Measurements from ENCODE around the gene FYN. TPM values are rescaled to one million over a fixed set of nuclear protein-coding genes. Genes with fewer than 3 reads are reported as not detected.
A peak's percentile ranks its signal among the peaks of the same experiment; 100 is the strongest.

Gene FYN
- total RNA-seq, 1 donor: 106 TPM

DNA sequence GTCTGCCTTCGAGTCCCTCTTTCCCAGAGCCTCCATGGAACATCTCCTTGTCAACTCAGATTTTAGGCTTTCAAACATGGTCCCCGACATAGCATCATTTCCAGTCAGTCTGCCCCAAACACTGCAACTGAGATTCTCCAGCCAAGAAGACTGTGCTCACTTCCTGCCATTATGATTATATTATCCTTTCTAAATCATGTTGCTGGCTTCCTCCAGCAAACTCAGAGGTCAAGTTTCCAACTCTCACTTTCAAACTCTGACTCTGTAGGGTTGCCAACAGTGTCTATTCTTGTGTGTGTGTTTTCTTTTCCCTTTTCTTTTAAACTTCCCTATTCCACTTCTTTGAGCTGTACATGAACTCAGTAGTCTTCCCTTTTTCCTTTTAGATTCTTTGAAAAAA, 206.4 kb downstream of the FYN start:
- no peak for DNase-seq (ENCODE audit: insufficient read length, low spot score, missing footprints)
- H3K79me2 ChIP-seq (ENCODE audit: insufficient read depth, low read length): no peaks in the 10 kb centered on the region
- H3K4me1 ChIP-seq (ENCODE audit: insufficient read depth, low read length): peaks cover 18% of the 10 kb centered on the region
- TF ChIP-seq, protein P1, sequence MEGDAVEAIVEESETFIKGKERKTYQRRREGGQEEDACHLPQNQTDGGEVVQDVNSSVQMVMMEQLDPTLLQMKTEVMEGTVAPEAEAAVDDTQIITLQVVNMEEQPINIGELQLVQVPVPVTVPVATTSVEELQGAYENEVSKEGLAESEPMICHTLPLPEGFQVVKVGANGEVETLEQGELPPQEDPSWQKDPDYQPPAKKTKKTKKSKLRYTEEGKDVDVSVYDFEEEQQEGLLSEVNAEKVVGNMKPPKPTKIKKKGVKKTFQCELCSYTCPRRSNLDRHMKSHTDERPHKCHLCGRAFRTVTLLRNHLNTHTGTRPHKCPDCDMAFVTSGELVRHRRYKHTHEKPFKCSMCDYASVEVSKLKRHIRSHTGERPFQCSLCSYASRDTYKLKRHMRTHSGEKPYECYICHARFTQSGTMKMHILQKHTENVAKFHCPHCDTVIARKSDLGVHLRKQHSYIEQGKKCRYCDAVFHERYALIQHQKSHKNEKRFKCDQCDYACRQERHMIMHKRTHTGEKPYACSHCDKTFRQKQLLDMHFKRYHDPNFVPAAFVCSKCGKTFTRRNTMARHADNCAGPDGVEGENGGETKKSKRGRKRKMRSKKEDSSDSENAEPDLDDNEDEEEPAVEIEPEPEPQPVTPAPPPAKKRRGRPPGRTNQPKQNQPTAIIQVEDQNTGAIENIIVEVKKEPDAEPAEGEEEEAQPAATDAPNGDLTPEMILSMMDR (IDR thresholded peaks at IDR 0.05; ENCODE audit: extremely low read depth, low read depth, low read length): no peak
- H2AFZ ChIP-seq (ENCODE audit: low read length): no peak overlapping the region
- no peak overlapping the region for H3K4me3 ChIP-seq (ENCODE audit: insufficient read depth, low read length)
- no peak overlapping the region for H3K27ac ChIP-seq (ENCODE audit: low read depth, low read length)
- no peaks in the 10 kb centered on the region for H3K9me3 ChIP-seq (ENCODE audit: low read depth, low read length)
- peaks cover 2% of the 10 kb centered on the region for H4K20me1 ChIP-seq (ENCODE audit: insufficient read depth, low read length)
- no peak overlapping the region for H3K4me2 ChIP-seq (ENCODE audit: insufficient read depth, low read length)
- peaks cover 40% of the 10 kb centered on the region for H3K36me3 ChIP-seq (ENCODE audit: insufficient read depth, low read length)
- H3K27me3 ChIP-seq (ENCODE audit: insufficient read depth, low read length): no peaks in the 10 kb centered on the region

DNA sequence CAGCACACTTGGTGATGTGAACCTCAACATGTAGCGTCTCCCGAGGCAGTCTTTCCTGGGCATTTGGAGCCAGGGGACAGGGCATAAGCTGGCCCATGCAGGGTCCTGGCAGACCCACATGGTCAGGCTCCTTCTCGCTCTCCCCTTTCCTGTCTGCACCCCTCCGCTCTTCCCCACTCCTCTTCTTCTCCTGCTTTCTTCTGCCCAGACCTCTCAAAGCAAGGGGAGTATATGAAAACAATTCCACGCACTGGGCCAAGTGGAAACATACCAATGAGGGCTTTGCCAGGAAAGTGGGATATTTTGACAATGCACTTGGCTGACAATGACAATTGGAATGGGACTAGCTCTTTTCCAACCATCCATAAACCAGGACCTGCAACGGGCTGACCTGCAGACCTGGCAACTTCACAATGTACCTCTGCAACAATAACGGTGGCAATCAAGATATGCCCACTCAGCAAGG, 208.7 kb downstream of the FYN start:
- no peak overlapping the region for H2AFZ ChIP-seq (ENCODE audit: low read length)
- H3K27me3 ChIP-seq (ENCODE audit: insufficient read depth, low read length): no peaks in the 10 kb centered on the region
- no peak overlapping the region for H3K27ac ChIP-seq (ENCODE audit: low read depth, low read length)
- H3K4me1 ChIP-seq (ENCODE audit: insufficient read depth, low read length): peaks cover 18% of the 10 kb centered on the region
- H3K4me3 ChIP-seq (ENCODE audit: insufficient read depth, low read length): no peak overlapping the region
- no peaks in the 10 kb centered on the region for H4K20me1 ChIP-seq (ENCODE audit: insufficient read depth, low read length)
- DNase-seq (ENCODE audit: insufficient read length, low spot score, missing footprints): no peak
- no peak overlapping the region for H3K4me2 ChIP-seq (ENCODE audit: insufficient read depth, low read length)
- no peaks in the 10 kb centered on the region for H3K79me2 ChIP-seq (ENCODE audit: insufficient read depth, low read length)
- TF ChIP-seq, protein P1 (IDR thresholded peaks at IDR 0.05; ENCODE audit: extremely low read depth, low read depth, low read length): no peak
- peaks cover 31% of the 10 kb centered on the region for H3K36me3 ChIP-seq (ENCODE audit: insufficient read depth, low read length)
- no peaks in the 10 kb centered on the region for H3K9me3 ChIP-seq (ENCODE audit: low read depth, low read length)

DNA sequence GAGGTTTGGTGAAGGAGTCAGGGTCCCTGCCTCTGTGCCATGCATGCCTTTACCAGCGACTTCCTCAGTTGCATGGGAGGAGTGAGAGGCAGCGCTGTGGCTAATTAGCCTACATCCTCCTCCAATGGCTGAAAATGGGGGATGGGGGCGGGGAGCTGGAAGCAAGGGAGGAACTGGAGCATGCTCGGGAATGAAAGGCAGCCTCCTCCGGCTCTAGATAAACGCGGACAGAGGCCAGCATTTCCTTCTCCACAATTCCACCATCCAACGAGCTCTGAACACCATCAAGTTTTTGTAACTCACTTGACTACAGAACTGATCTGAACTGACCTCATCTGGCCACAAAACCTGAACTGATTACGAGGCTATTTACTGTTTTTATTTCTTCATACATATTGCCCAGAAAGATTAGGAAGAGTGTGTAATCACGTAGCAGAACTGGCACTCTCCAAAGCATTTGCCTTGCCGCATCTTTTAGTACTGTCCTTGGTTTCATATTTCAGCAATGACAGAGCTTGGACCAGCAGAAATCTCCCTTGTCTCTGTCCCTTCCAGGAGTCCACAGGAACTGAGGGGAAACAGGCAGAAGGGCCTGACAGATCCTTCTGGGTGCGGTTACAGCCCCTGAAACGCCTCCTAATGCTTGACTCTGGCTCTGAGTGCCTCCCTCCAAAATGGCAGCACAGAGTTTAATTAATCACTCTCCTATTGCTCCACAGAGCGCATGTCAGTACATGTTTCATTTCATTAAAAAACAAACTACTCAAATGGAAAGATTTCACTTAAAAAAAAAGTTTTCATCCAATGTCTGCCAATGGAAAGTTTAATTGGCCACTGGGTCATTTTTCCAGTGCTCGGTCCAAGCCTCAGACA, 209.3 kb downstream of the FYN start:
- TF ChIP-seq, protein P1 (IDR thresholded peaks at IDR 0.05; ENCODE audit: extremely low read depth, low read depth, low read length): no peak
- Histone ChIP-seq H3K9me3 (ENCODE audit: low read depth, low read length) (no peaks in the 10 kb centered on the region), H3K4me2 (ENCODE audit: insufficient read depth, low read length) (peak overlapping the region; percentile 67), H3K4me3 (ENCODE audit: insufficient read depth, low read length) (no peak overlapping the region), H2AFZ (ENCODE audit: low read length) (peak overlapping the region; percentile 63), H3K4me1 (ENCODE audit: insufficient read depth, low read length) (peaks cover 19% of the 10 kb centered on the region), H3K27me3 (ENCODE audit: insufficient read depth, low read length) (no peaks in the 10 kb centered on the region), H3K36me3 (ENCODE audit: insufficient read depth, low read length) (peaks cover 28% of the 10 kb centered on the region), H3K27ac (ENCODE audit: low read depth, low read length) (peak overlapping the region; percentile 39), H4K20me1 (ENCODE audit: insufficient read depth, low read length) (no peaks in the 10 kb centered on the region), H3K79me2 (ENCODE audit: insufficient read depth, low read length) (no peaks in the 10 kb centered on the region)
- no peak for DNase-seq (ENCODE audit: insufficient read length, low spot score, missing footprints)

DNA sequence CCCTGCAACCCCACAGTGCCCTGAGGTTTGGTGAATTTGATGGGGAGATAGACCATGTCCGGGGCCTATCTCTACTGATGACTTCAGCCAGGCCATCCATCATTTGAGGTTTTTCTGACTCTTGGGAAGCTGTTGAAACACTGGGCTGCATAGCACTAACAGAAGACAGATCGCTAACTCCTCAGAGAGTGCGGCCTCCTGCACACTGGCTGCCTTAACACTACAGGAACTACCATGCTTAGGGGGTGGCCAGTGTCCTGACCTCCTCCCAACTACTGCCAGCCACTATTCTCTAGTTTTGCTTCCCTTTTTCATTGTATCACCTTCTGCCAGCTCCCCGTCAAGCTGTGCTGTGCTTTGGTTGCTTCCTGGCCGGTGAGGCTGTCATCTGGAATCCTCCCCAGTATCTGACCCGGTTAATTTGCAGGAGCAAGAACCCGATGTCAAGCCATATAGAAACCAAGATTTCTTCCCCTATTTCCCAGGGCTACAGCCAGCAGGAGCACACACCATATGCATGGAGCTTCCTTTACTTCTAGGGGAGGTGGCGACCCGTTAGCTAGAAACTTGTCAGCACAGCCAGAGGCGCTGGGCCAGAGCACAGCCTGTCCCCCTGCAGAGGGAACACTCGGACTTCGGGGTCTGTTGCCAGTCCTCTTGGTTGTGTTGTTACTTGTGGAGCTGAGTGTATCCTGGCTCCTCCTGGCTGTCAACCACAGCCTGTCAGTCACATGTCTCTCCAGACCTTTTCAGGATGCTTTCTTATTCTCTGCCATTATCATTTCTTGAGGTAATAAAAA, 210.3 kb downstream of the FYN start:
- Histone ChIP-seq H3K4me2 (ENCODE audit: insufficient read depth, low read length) (no peak overlapping the region), H3K4me3 (ENCODE audit: insufficient read depth, low read length) (no peak overlapping the region), H4K20me1 (ENCODE audit: insufficient read depth, low read length) (no peaks in the 10 kb centered on the region), H3K79me2 (ENCODE audit: insufficient read depth, low read length) (no peaks in the 10 kb centered on the region), H3K9me3 (ENCODE audit: low read depth, low read length) (no peaks in the 10 kb centered on the region), H3K27ac (ENCODE audit: low read depth, low read length) (peak overlapping the region; percentile 39), H3K4me1 (ENCODE audit: insufficient read depth, low read length) (peaks cover 28% of the 10 kb centered on the region), H3K36me3 (ENCODE audit: insufficient read depth, low read length) (peaks cover 21% of the 10 kb centered on the region), H3K27me3 (ENCODE audit: insufficient read depth, low read length) (no peaks in the 10 kb centered on the region), H2AFZ (ENCODE audit: low read length) (no peak overlapping the region)
- TF ChIP-seq, protein P1 (IDR thresholded peaks at IDR 0.05; ENCODE audit: extremely low read depth, low read depth, low read length): no peak
- DNase-seq (ENCODE audit: insufficient read length, low spot score, missing footprints): no peak
